Dermis blood vessel endothelial cell (primary cell): Measurements from ENCODE around the gene PAX5. TPM values are rescaled to one million over a fixed set of nuclear protein-coding genes. Genes with fewer than 3 reads are reported as not detected.

Source experiments
- DNase-seq: peaks from one replicate; pipeline ENCODE4 v3.0.0; 2010
- total RNA-seq: library from RNA; depleted of rRNA; stranded (reverse); fragments of >200 nt; gene quantifications from 2 replicates; pipeline ENCODE4 v1.2.3, GENCODE V29; 2014

PAX5 gene
- total RNA-seq, 1 donor from 2014 or later: not detected

DNA sequence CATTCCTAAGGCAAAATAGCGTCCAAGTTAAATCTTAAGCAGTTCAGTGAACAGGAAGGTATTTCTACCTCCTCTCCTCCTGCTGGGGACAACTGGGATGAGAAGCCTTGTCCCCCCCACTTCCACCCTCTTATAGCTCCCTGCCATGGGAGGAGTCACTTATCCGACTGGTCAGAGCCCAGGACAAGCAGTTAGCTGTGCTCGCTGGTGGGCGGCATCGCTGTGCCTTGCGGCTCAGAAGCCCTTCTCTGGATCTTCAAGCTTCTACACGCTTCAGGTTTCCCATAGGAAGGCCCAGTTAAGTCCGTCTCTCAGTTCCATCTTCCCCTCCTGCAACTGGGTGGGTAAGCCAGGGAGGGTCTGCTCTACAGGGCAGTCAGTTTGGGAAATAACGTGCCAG lies 77.2 kb downstream of the PAX5 start:
- no peak for DNase-seq

DNA sequence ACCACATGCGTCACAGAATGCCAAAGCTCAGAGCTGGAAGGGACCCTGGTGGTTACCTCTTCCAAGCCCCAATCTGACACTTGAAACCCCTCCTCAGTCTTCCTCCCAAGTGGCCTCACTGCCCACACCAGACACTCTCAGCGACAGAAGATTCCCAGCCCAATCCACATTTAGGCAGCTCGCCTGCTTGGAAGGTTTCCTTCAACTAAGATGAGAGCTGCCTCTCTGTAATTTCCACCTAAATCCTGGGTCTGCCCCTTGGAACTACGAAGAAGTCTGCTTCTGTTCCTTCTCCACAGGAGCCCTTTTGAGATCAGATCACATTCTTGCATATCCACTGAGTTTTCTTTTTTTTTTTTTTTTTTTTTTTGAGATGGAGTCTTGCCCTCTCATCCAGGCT lies 83.7 kb downstream of the PAX5 start:
- no peak for DNase-seq

GRCh38 chr9:36949466-36949865 lies 84.6 kb downstream of the PAX5 start:
- DNase-seq: no peak

DNA sequence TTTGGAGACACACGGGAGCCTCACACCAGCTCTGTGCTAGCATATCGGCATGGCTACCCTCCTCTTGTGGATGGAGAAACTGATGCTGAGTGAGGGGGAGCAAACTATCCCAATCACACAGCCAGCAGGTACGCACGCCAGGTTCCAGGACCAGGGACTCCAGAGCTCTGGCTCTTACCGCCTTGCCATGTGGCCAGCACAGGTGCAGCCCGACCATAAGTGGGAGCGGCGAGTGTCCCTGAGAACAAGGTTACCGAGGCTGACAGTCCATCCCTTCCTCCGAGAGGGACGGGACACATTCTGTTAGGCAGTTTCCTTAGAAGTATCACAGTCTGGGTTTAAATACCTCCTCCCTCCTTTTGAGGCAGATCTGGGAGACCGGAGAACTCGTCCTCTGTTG lies 86.0 kb downstream of the PAX5 start:
- DNase-seq: no peak

DNA sequence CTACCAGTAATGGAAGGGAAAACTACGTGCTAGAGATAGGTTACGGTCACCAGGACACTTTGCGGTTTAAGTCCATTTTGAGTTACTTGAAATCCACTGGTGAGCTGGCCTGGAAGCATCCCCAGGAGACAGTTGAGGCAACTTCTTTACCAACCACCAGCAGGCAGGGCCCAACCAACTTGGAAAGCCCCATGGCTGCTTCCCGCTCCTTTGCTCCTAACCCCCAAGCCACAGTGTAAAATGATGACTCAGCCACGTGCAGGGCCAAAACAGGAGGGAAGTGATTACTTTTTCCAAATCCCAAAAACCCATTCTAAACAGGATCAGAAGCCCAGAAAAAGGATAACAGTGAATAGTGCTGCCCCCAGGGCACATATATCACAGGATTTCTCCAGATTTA lies 87.4 kb downstream of the PAX5 start:
- no peak for DNase-seq

DNA sequence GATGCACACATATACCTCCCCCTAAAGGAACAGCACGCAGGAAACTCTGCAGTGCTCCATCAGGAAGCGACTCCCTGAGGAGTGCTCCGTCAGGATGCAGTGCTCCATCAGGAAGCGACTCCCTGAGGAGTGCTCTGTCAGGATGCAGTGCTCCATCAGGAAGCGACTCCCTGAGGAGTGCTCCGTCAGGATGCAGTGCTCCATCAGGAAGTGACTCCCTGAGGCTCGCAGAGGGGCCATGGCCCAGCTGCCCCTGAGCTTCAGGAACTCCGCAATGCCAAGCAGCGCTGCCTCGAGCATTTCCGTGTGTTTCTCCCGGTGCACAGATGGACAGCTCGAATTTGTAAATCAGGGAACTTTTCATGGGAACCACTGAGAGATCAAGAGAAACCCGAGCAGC lies 88.1 kb downstream of the PAX5 start:
- DNase-seq: no peak

DNA sequence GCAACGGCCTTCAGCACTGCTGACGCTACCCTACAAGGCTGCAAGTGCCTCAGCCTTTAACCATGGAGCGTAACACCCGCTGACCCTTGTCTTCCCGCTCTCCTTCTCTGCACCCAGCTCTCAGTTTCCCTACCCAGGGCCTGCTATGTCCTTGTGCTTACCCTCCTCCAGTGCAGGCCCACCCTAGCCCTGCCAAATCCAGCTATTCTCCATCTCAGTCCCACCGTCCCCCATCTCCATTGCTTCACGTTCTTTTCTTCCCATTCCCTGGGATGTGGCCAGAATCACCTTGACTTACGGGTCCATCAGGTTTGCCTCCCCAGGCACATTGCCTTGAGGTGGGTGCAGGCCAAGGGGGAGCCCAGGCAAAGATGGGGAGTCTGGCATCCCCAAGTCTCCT lies 91.2 kb downstream of the PAX5 start:
- no peak for DNase-seq

DNA sequence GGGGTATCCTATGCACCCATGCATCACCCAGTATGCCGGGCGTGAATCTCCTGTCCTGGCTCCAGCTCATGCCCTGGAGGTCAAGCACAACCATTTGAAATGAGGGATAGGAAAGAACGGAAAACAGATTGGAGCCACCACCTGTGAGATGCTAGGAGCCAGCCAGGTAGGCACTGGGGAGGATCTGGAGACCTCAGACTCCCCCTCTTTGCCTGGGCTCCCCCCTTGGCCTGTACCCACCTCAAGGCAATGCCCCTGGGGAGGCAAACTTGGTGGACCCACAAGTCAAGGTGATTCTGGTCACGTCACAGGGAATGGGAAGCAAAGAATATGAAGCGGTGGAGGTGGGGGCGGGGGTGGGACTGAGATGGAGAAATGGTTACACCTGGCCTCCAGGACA lies 92.6 kb downstream of the PAX5 start:
- no peak for DNase-seq

GRCh38 chr9:36940881-36941280 lies 93.2 kb downstream of the PAX5 start:
- DNase-seq: no peak

DNA sequence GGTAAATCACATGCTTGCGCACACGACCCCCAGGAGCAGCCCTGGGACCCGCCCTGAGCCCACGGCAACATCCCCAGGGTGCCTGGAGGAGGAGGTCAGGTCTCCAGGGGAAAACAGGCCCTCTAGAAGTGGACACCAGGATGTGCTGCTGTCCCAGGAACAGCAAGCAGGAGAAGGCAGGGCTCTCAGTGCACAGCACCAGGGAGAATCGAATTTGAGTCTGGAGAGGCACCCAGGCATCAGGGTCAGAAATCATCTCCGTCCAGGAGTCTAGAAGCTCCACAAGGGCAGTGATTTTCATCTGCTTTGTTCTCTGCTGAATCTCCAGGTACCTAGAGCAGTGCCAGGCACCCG lies 93.6 kb downstream of the PAX5 start:
- no peak for DNase-seq

GRCh38 chr9:36939655-36940499 lies 94.2 kb downstream of the PAX5 start:
- DNase-seq: no peak

DNA sequence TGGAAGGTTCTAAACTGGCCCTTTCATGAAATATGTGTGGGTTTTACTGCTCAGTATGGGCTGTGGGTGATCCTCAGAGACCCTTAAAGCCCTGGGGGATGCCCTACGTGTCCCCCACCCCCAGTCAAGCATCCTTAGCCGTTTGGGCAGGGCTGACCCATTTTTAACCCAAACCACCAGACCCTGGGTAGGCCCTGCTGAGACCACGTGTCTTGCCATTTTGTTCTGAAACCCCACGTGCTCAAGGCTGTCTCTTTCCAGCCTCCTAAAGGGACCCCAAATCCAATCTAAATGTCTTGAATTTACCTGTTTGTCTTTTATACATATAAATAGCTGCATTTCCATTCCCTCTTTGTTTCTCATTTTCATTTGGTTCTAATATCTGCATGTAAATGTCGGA lies 94.9 kb downstream of the PAX5 start:
- no peak for DNase-seq

- no peak for DNase-seq
Observed at GRCh38 chr9:36938617-36939016, 95.5 kb downstream of the PAX5 start.

- no peak for DNase-seq
Observed at GRCh38 chr9:36937951-36938350, 96.1 kb downstream of the PAX5 start.

DNA sequence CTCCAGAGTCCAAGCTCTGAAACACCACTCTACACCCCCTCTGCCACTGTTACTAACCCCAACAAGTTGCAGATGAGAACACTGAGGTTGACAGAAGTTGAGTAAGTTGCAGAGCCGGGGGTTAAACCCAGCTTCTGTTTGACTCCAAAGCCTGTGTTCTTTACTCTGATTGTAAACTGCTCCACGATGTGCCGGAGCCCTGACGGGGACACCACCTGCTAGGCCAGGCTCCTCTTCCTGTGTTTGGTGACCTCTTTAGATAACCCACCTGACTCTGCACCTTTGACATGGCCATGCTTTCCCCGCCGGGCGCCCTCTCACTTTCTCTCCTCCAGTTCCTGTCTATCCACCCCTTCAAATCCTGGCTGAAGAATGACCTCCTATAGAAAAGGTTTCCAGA lies 96.7 kb downstream of the PAX5 start:
- DNase-seq: no peak

DNA sequence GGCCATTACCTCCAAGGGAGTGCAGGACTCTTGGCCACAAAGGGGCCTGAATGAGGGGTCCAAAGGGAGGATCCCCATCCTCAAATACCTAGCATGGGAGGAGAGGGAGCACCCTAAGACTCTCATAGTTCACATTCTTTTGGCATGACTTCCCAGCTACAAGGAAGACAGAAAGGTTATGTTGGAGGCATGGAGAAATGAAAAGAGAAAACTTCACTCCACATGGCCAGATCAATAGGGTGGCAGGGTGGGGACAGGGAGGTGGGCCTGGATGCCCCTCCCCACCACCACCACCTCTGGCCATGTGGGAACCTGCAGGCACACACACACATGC lies 97.6 kb downstream of the PAX5 start:
- DNase-seq: no peak

DNA sequence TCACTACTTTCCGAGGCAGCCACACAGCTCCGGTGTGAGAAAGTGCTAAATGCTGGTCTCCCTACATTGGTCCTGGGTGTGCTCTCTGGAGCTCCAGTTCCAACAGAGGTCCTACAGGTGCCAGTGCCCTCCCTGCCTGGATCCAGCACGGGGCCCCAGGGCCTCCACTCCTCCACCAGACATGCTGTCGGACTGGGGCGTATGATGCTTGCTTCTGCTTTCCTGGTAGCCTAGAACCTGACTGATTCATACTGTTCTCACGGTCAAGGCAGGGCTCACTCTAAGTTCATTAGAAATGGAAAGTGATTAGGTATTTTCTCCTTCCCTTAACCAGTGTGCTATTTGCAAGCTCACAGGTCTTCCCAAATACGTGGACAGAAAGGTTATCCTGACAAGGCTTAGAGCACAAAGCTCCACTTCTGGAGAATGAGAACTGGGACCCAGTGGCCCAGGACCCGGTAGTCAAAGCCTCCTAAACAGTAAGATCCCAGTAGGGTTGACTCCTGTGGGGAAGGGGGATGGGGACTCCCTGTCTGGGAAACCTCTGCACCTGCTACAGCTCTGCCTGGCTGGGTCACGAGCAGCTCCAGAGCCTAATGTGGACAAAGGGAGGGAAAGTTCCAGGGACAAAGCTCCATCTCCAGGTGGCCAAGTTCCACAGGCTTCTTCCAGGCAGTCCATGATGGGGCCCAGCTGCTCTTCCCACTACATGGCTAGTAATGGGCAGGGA lies 98.1 kb downstream of the PAX5 start:
- no peak for DNase-seq

- DNase-seq: no peak
Observed at GRCh38 chr9:36935332-36935731, 98.7 kb downstream of the PAX5 start.

GRCh38 chr9:36934478-36935065 lies 99.5 kb downstream of the PAX5 start:
- no peak for DNase-seq

DNA sequence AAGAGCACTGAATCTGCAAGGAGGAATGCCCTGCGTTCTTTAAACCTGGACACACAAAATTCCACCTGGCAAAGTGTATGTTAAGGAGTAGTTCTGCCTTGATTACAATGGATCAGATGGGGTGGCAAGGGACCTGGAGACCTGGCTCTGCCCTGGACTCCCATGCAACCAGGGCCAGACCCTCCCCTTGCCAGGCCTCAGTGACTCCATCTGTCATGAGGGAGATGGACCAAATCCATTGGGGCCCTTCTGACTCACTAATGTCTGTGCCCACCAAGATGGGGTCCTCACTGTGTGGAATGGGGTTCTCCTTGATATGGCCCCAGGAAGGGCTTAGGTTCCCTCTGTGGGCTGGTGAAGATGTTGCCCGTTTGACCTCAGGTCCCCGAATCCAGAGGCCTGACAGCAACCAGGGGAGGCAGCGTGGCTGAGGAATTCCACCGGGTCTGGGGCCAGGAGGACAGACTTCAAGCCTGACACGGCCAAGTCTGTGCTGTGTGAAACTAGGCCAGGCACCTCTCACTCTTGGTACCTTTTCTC lies 100.3 kb downstream of the PAX5 start:
- no peak for DNase-seq

DNA sequence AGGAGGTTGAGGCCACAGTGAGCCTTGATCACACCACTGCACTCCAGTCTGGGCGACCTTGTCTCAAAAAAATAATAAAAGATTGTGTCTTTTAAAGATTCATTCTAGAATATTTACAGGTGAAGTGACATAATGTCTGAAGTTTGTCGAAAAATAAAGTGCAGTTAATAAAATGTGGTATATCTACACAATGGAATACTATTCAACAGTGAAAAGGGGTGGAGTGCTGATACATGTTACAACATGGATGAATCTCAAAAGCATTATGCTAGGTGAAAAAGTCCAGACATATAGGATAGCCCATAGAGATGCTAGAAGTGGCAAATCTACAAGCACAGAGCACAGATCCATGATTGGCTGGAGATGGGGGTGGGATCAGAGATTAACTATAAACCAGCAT lies 101.9 kb downstream of the PAX5 start:
- DNase-seq: no peak

GRCh38 chr9:36930941-36931340 lies 103.1 kb downstream of the PAX5 start:
- DNase-seq: no peak

GRCh38 chr9:36929350-36929675 lies 104.8 kb downstream of the PAX5 start:
- no peak for DNase-seq
